OCI-LY7 (cell line): Measurements from ENCODE around the gene CD6. TPM values are rescaled to one million over a fixed set of nuclear protein-coding genes. Genes with fewer than 3 reads are reported as not detected.

Experiments used
- BruUV-seq: library from RNA; stranded (reverse); fragments of 400-500 nt; replicated peaks from 2 replicates; lab custom pipeline; 2021; lab: Mats Ljungman, UMichigan
- CTCF ChIA-PET: fragments of 300-600 bp; sonication (Branson Sonifier 250); formaldehyde crosslinking; loops from one replicate; lab custom pipeline; 2022; ENCODE audit warnings: antibody characterized with exemption; ENCODE audit not compliant: unreplicated experiment; lab: Charles Lee
- POLR2A ChIA-PET: fragments of 300-600 bp; sonication (Branson Sonifier 250); formaldehyde crosslinking; loops from one replicate; lab custom pipeline; 2022; ENCODE audit warnings: antibody characterized with exemption; lab: Charles Lee
- DNase-seq: peaks from one replicate; pipeline ENCODE4 v3.0.0-alpha.2; 2015; ENCODE audit warnings: low spot score
- H2AFZ ChIP-seq: fragments of 200-600 bp; sonication (generic), shearing (Covaris generic); 2 replicates; pipeline ENCODE4 v1.6.1; 2014; ENCODE audit warnings: mild to moderate bottlenecking, antibody characterized with exemption, low read length, moderate library complexity
- H3K27ac ChIP-seq: fragments of 200-600 bp; sonication (generic); 2 replicates; pipeline ENCODE4 v1.5.1; 2014; ENCODE audit warnings: mixed run types, low read depth, mild to moderate bottlenecking, moderate library complexity, low read length, inconsistent platforms; ENCODE audit not compliant: poor library complexity, severe bottlenecking
- H3K36me3 ChIP-seq: fragments of 200-600 bp; sonication (generic); 2 replicates; pipeline ENCODE4 v1.6.1; 2014; ENCODE audit warnings: mild to moderate bottlenecking, antibody characterized with exemption, low read length, moderate library complexity, mixed read lengths; ENCODE audit not compliant: insufficient read depth
- H3K4me1 ChIP-seq: fragments of 200-600 bp; sonication (generic); 2 replicates; pipeline ENCODE4 v1.5.1; 2014; ENCODE audit warnings: mild to moderate bottlenecking, low read length; ENCODE audit not compliant: insufficient read depth, poor library complexity, severe bottlenecking
- H3K4me2 ChIP-seq: fragments of 200-600 bp; sonication (generic); 2 replicates; pipeline ENCODE4 v1.6.1; 2014; ENCODE audit warnings: mild to moderate bottlenecking, low read length
- H3K4me3 ChIP-seq: fragments of 200-600 bp; sonication (generic); 2 replicates; pipeline ENCODE4 v1.5.1; 2014; ENCODE audit warnings: mild to moderate bottlenecking, low read depth, low read length; ENCODE audit not compliant: poor library complexity, severe bottlenecking
- H3K79me2 ChIP-seq: fragments of 200-600 bp; sonication (generic); 2 replicates; pipeline ENCODE4 v1.6.1; 2016; ENCODE audit warnings: low read depth, mild to moderate bottlenecking, low read length, moderate library complexity, mixed read lengths; ENCODE audit not compliant: insufficient read depth
- H3K9me2 ChIP-seq: fragments of 200-600 bp; sonication (generic); 2 replicates; pipeline ENCODE4 v1.6.1; 2016; ENCODE audit warnings: mild to moderate bottlenecking, low read length, mixed read lengths; ENCODE audit not compliant: insufficient read depth
- H3K9me3 ChIP-seq: fragments of 200-600 bp; sonication (generic); 2 replicates; pipeline ENCODE4 v1.6.1; 2014; ENCODE audit warnings: mild to moderate bottlenecking, mixed run types, low read length, mixed read lengths
- H4K20me1 ChIP-seq: fragments of 200-600 bp; sonication (generic); 2 replicates; pipeline ENCODE4 v1.6.1; 2014; ENCODE audit warnings: mild to moderate bottlenecking, antibody characterized with exemption, low read length, moderate library complexity, mixed read lengths; ENCODE audit not compliant: insufficient read depth
- CTCF ChIP-seq: fragments of 200-600 bp; sonication (generic); conservative IDR thresholded peaks from 2 replicates; pipeline ENCODE4 v1.5.1; 2014; ENCODE audit warnings: mild to moderate bottlenecking, antibody characterized with exemption, low read length, moderate library complexity, mixed read lengths
- EZH2phosphoT487 ChIP-seq: fragments of 200-600 bp; sonication (generic); IDR thresholded peaks from 2 replicates; pipeline ENCODE4 v1.6.1; 2018; ENCODE audit warnings: low read depth, borderline replicate concordance, mild to moderate bottlenecking, mixed run types, antibody characterized with exemption, low read length, moderate library complexity, mixed read lengths
- intact Hi-C: fragments of 100-400 bp; cut with micrococcal nuclease; formaldehyde crosslinking; loops from one replicate; pipeline ENCODE4 v1.10.0; 2022; ENCODE audit not compliant: unreplicated experiment
- total RNA-seq, 2 experiments: library from RNA; depleted of rRNA in 1 of 2; stranded (reverse); fragments of >200 nt in 1 of 2; shearing (Covaris generic) in 1 of 2; gene quantifications; 2 replicates each; pipeline ENCODE4 v1.2.3, GENCODE V29; 2014 to 2022

Gene CD6
- total RNA-seq, 2 experiments from 2014 or later: not detected

DNA sequence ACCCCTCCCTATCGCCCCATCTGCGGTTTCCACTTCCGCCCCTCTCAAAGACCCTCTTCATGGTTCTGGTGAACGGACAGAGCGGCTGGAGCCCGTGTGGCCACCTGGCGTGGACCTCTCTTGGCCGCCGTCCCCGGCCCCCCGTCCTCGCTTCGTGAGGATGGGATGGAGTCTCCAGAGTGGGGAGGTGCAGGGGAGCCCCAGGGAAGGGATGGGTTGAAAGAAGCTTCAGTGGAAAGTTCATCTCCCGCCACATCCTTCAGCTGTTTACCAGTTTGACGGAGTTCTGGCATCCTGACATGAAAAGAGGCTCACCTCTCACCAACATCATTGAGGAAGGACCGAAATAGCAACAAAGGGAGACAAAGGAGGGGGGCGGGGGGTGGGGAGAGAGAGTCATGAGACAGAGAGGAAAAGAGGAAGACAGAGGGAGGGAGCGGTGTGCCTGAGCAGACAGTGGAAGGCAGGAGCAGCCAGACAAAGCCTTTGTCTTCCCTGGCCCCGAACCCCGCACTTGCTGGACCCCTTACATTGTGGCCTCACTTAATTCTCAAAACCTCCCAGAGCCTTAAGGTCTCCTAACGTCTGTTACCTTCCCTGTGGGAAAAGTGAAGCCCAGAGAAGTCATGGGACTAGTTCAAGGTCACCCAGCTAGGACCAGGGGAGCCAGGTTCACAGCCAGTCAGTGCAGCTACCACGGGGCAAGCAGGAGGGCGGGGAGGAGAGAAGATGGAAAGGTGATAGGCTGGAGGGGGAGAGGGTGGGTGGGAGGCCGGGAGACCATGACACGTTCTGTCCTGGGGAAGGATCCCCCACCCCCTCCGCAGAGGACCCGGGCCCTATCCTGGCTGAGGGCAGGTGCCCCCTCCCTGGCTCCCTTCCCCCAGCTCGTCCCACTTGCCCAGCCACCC, 54.9 kb downstream of the CD6 start:
- Histone ChIP-seq H3K4me3 (peak overlapping the region; percentile 20), H3K9me2 (no peaks in the 10 kb centered on the region), H3K4me1 (peaks cover 52% of the 10 kb centered on the region), H3K36me3 (no peaks in the 10 kb centered on the region), H3K9me3 (no peaks in the 10 kb centered on the region), H3K27ac (peak overlapping the region; percentile 25), H3K4me2 (peak overlapping the region; percentile 56), H3K79me2 (no peaks in the 10 kb centered on the region), H2AFZ (peak overlapping the region; percentile 38; the same call in 1 of the 2 replicates), H4K20me1 (no peaks in the 10 kb centered on the region)
- BruUV-seq: no TSS peak
- POLR2A ChIA-PET: no interaction called here
- peak; percentile 76 for DNase-seq
- intact Hi-C loops: no loop called here
- no peak for TF ChIP-seq CTCF
- TF ChIP-seq EZH2phosphoT487: no peak
- CTCF ChIA-PET: interaction anchor here (0.6 kb wide), 1 partner anchor 118 kb away, joined by 3 read pairs; no protein-coding TSS in a partner anchor

DNA sequence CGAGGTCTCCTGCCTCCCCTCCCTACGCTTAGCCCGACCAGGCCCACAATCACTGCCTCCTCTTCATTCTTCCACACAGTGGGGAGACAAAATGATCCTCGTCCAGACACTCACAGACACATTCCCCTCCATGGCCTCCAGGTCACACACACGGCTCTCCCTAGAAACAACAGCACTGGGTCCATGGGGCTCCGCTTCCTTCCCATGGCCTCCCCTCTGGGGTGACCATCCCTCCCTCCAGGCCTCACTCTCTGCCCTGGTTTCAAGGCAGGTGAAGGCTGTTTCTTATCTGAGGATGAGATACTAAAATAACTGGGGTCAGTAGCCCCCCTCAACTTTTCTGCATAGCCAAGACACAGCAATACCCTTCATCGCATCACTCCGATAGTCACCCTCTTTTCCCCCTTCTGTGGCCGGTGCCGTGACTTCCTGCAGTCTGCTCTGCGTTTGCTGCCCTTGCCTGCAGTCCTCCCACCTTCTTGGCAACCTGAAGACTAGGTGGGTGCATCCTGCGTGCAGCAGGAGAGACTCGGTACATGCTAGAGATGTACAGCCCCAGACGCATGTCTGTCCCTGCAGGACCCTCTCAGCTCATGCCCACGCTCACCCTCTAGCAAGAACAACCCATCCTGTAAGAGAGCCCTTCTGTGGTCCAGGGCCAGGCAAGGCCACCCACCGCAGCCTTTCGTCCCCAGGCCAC, 55.8 kb downstream of the CD6 start:
- no peak for DNase-seq
- BruUV-seq: no TSS peak

More for the DNA sequence above, 55.8 kb downstream of the CD6 start:
- no peaks in the 10 kb centered on the region for H3K79me2 ChIP-seq
- POLR2A ChIA-PET: interaction anchor here (0.6 kb wide), 1 partner anchor 228 kb away, joined by 3 read pairs; no protein-coding TSS in a partner anchor
- H3K9me3 ChIP-seq: no peaks in the 10 kb centered on the region
- H3K27ac ChIP-seq: peak overlapping the region; percentile 25
- no peaks in the 10 kb centered on the region for H4K20me1 ChIP-seq
- H3K9me2 ChIP-seq: no peaks in the 10 kb centered on the region
- TF ChIP-seq CTCF (no peak), EZH2phosphoT487 (no peak)
- intact Hi-C loops: no loop called here
- CTCF ChIA-PET: no interaction called here
- peaks cover 43% of the 10 kb centered on the region for H3K4me1 ChIP-seq
- no peaks in the 10 kb centered on the region for H3K36me3 ChIP-seq
- H3K4me3 ChIP-seq: no peak overlapping the region
- no peak overlapping the region for H2AFZ ChIP-seq
- peak overlapping the region; percentile 56 for H3K4me2 ChIP-seq
